ENCODE data around the gene CRB3.

Gene CRB3

GRCh38 chr19:6421075-6422014 is 42.7 kb upstream of the CRB3 start:
- H3K4me3 ChIP-seq (ENCODE audit: insufficient read length, low read depth): no peak overlapping the region
- peaks cover 10% of the 10 kb centered on the region; the same call in 1 of the 2 replicates for H3K9me3 ChIP-seq (ENCODE audit: insufficient read depth, low read length)
- H3K27me3 ChIP-seq (ENCODE audit: insufficient read depth, insufficient read length): no peaks in the 10 kb centered on the region
- peaks cover 29% of the 10 kb centered on the region for H3K4me1 ChIP-seq (ENCODE audit: insufficient read depth, insufficient read length)
- DNase-seq (ENCODE audit: low read depth, low spot score): no peak
- peaks cover 71% of the 10 kb centered on the region for H3K36me3 ChIP-seq (ENCODE audit: insufficient read depth, insufficient read length, low read length)
- TF ChIP-seq ZNF274 (IDR thresholded peaks at IDR 0.05; ENCODE audit: low read depth, low read length) (no peak), YY1 (IDR thresholded peaks at IDR 0.05; ENCODE audit: insufficient read depth, insufficient read length) (no peak), SUZ12 (IDR thresholded peaks at IDR 0.05; ENCODE audit: extremely low read depth, insufficient read depth, insufficient read length) (no peak)
- H3K9ac ChIP-seq (ENCODE audit: insufficient read length, low read depth): peak overlapping the region; percentile 53

- peaks cover 23% of the 10 kb centered on the region for H3K4me1 ChIP-seq (ENCODE audit: insufficient read depth, insufficient read length)
- peak overlapping the region; percentile 80 for H3K9ac ChIP-seq (ENCODE audit: insufficient read length, low read depth)
- H3K27me3 ChIP-seq (ENCODE audit: insufficient read depth, insufficient read length): no peaks in the 10 kb centered on the region
- peaks cover 48% of the 10 kb centered on the region for H3K36me3 ChIP-seq (ENCODE audit: insufficient read depth, insufficient read length, low read length)
- no peak for TF ChIP-seq SUZ12 (IDR thresholded peaks at IDR 0.05; ENCODE audit: extremely low read depth, insufficient read depth, insufficient read length)
- DNase-seq (ENCODE audit: low read depth, low spot score): peak; percentile 38
- peak overlapping the region; percentile 74 for H3K4me3 ChIP-seq (ENCODE audit: insufficient read length, low read depth)
- H3K9me3 ChIP-seq (ENCODE audit: insufficient read depth, low read length): peaks cover 10% of the 10 kb centered on the region; the same call in 1 of the 2 replicates
Measured at GRCh38 chr19:6423499-6424194, 40.4 kb upstream of the CRB3 start.

- Histone ChIP-seq H3K27me3 (ENCODE audit: insufficient read depth, insufficient read length) (no peaks in the 10 kb centered on the region), H3K4me1 (ENCODE audit: insufficient read depth, insufficient read length) (peaks cover 23% of the 10 kb centered on the region), H3K9ac (ENCODE audit: insufficient read length, low read depth) (peak within 1 kb of the TSS; percentile 80), H3K4me3 (ENCODE audit: insufficient read length, low read depth) (peak within 1 kb of the TSS; percentile 74), H3K9me3 (ENCODE audit: insufficient read depth, low read length) (peaks cover 10% of the 10 kb centered on the region; the same call in 1 of the 2 replicates), H3K36me3 (ENCODE audit: insufficient read depth, insufficient read length, low read length) (peaks cover 41% of the 10 kb centered on the region)
- DNase-seq (ENCODE audit: low read depth, low spot score): no peak
- no peak for TF ChIP-seq YY1 (IDR thresholded peaks at IDR 0.05; ENCODE audit: insufficient read depth, insufficient read length)
- no peak for TF ChIP-seq ZNF274 (IDR thresholded peaks at IDR 0.05; ENCODE audit: low read depth, low read length)
- no peak for TF ChIP-seq SUZ12 (IDR thresholded peaks at IDR 0.05; ENCODE audit: extremely low read depth, insufficient read depth, insufficient read length)
Measured at GRCh38 chr19:6424195-6424938, 39.7 kb upstream of the CRB3 start, which contains the start of gene KHSRP. Gene KHSRP, minus strand, starts transcription at chr19:6424811. Its CDS starts 110 bp downstream, at chr19:6424701.

GRCh38 chr19:6424939-6425731 is 38.9 kb upstream of the CRB3 start:
- H3K36me3 ChIP-seq (ENCODE audit: insufficient read depth, insufficient read length, low read length): peaks cover 33% of the 10 kb centered on the region
- no peak overlapping the region for H3K4me3 ChIP-seq (ENCODE audit: insufficient read length, low read depth)
- DNase-seq (ENCODE audit: low read depth, low spot score): peak; percentile 99
- H3K9ac ChIP-seq (ENCODE audit: insufficient read length, low read depth): no peak overlapping the region
- peaks cover 10% of the 10 kb centered on the region; the same call in 1 of the 2 replicates for H3K9me3 ChIP-seq (ENCODE audit: insufficient read depth, low read length)
- H3K27me3 ChIP-seq (ENCODE audit: insufficient read depth, insufficient read length): no peaks in the 10 kb centered on the region
- TF ChIP-seq YY1 (IDR thresholded peaks at IDR 0.05; ENCODE audit: insufficient read depth, insufficient read length): no peak
- no peak for TF ChIP-seq SUZ12 (IDR thresholded peaks at IDR 0.05; ENCODE audit: extremely low read depth, insufficient read depth, insufficient read length)
- TF ChIP-seq ZNF274 (IDR thresholded peaks at IDR 0.05; ENCODE audit: low read depth, low read length): no peak
- H3K4me1 ChIP-seq (ENCODE audit: insufficient read depth, insufficient read length): peaks cover 15% of the 10 kb centered on the region

GRCh38 chr19:6425732-6426620 is 38.1 kb upstream of the CRB3 start:
- Histone ChIP-seq H3K27me3 (ENCODE audit: insufficient read depth, insufficient read length) (no peaks in the 10 kb centered on the region), H3K4me1 (ENCODE audit: insufficient read depth, insufficient read length) (peaks cover 11% of the 10 kb centered on the region), H3K9ac (ENCODE audit: insufficient read length, low read depth) (no peak overlapping the region), H3K36me3 (ENCODE audit: insufficient read depth, insufficient read length, low read length) (peaks cover 25% of the 10 kb centered on the region), H3K9me3 (ENCODE audit: insufficient read depth, low read length) (peaks cover 10% of the 10 kb centered on the region; the same call in 1 of the 2 replicates), H3K4me3 (ENCODE audit: insufficient read length, low read depth) (no peak overlapping the region)
- TF ChIP-seq YY1 (IDR thresholded peaks at IDR 0.05; ENCODE audit: insufficient read depth, insufficient read length): no peak
- TF ChIP-seq SUZ12 (IDR thresholded peaks at IDR 0.05; ENCODE audit: extremely low read depth, insufficient read depth, insufficient read length): no peak
- TF ChIP-seq ZNF274 (IDR thresholded peaks at IDR 0.05; ENCODE audit: low read depth, low read length): no peak
- DNase-seq (ENCODE audit: low read depth, low spot score): no peak
